CD14-positive monocyte (primary cell): ENCODE measurements around the gene ZSWIM5. TPM values are rescaled to one million over a fixed set of nuclear protein-coding genes. Genes with fewer than 3 reads are reported as not detected.

Experiments
- DNase-seq, 3 donors: peaks; one replicate each; pipeline ENCODE4 v3.0.0-alpha.2; 2011 to 2022
- H2AFZ ChIP-seq: 2 replicates; pipeline ENCODE4 v1.6.0; 2012; ENCODE audit warnings: mild to moderate bottlenecking, low read depth, low read length, inconsistent platforms; ENCODE audit not compliant: insufficient read depth, poor library complexity, severe bottlenecking
- H3K27ac ChIP-seq, 2 donors: 1 replicate in 1 of 2; 2 replicates in 1 of 2; pipeline ENCODE4 v1.5.1; 2012 to 2013; ENCODE audit warnings: low read length in 2 of 2, control low read depth in 1 of 2, inconsistent platforms in 1 of 2, low read depth in 1 of 2, mild to moderate bottlenecking in 1 of 2
- H3K27me3 ChIP-seq, 2 donors: one replicate each; pipeline versions ENCODE4 v1.6.0 to v1.6.1; 2011 to 2013; ENCODE audit warnings: low read length in 2 of 2; ENCODE audit not compliant: control insufficient read depth in 2 of 2, insufficient read depth in 2 of 2
- H3K36me3 ChIP-seq, 2 donors: replicated peaks in 1 of 2; 1 replicate in 1 of 2; 2 replicates in 1 of 2; pipeline versions ENCODE4 v1.5.1 to v1.6.1; 2012 to 2013; ENCODE audit warnings: low read length in 2 of 2, control low read depth in 1 of 2, inconsistent platforms in 1 of 2, mild to moderate bottlenecking in 1 of 2; ENCODE audit not compliant: insufficient read depth in 2 of 2, control insufficient read depth in 1 of 2
- H3K4me1 ChIP-seq, 2 donors: 1 replicate in 1 of 2; 2 replicates in 1 of 2; pipeline versions ENCODE4 v1.5.1 to v1.6.1; 2012 to 2013; ENCODE audit warnings: low read length in 2 of 2, control low read depth in 1 of 2, inconsistent platforms in 1 of 2, mild to moderate bottlenecking in 1 of 2, moderate library complexity in 1 of 2; ENCODE audit not compliant: insufficient read depth in 2 of 2, control insufficient read depth in 1 of 2
- H3K4me2 ChIP-seq: replicated peaks from 2 replicates; pipeline ENCODE3; 2012; ENCODE audit warnings: low read length, moderate library complexity, mild to moderate bottlenecking; ENCODE audit not compliant: poor library complexity, severe bottlenecking; ENCODE audit errors: extremely low read depth
- H3K4me3 ChIP-seq, 3 experiments: fragments of 200-600 bp in 1 of 3; sonication (generic) in 1 of 3; replicated peaks in 1 of 3; 1 replicate in 2 of 3; 2 replicates in 1 of 3; pipeline ENCODE4 v1.5.1; 2011 to 2013; ENCODE audit warnings: low read length in 3 of 3, mild to moderate bottlenecking in 3 of 3, control low read depth in 2 of 3, low read depth in 2 of 3, inconsistent platforms in 1 of 3, moderate library complexity in 1 of 3
- H3K79me2 ChIP-seq: 2 replicates; pipeline ENCODE4 v1.6.0; 2012; ENCODE audit warnings: mild to moderate bottlenecking, control low read depth, inconsistent platforms, low read length, moderate library complexity; ENCODE audit not compliant: insufficient read depth
- H3K9ac ChIP-seq: 2 replicates; pipeline ENCODE4 v1.6.0; 2017; ENCODE audit warnings: low read length, mild to moderate bottlenecking; ENCODE audit not compliant: insufficient read depth, poor library complexity, severe bottlenecking
- H3K9me3 ChIP-seq, 2 donors: replicated peaks in 1 of 2; 1 replicate in 1 of 2; 2 replicates in 1 of 2; pipeline versions ENCODE4 v1.5.1 to v1.6.1; 2012 to 2013; ENCODE audit warnings: low read length in 2 of 2, control low read depth in 1 of 2; ENCODE audit not compliant: control insufficient read depth in 1 of 2, insufficient read depth in 1 of 2
- H4K20me1 ChIP-seq: 2 replicates; pipeline ENCODE4 v1.6.0; 2012; ENCODE audit warnings: mild to moderate bottlenecking, low read length, control low read depth, moderate library complexity; ENCODE audit not compliant: insufficient read depth
- H3K27ac Mint-ChIP-seq, 7 donors: one replicate each; pipeline ENCODE4 v1.8.0; 2020; ENCODE audit warnings: mild to moderate bottlenecking in 7 of 7, mixed read lengths in 7 of 7, moderate library complexity in 6 of 7, inconsistent platforms in 2 of 7
- H3K27me3 Mint-ChIP-seq, 3 donors: one replicate each; pipeline ENCODE4 v1.8.0; 2021 to 2022; ENCODE audit warnings: low read depth in 3 of 3, mild to moderate bottlenecking in 3 of 3, mixed read lengths in 3 of 3, moderate library complexity in 3 of 3, inconsistent platforms in 1 of 3
- H3K36me3 Mint-ChIP-seq, 2 donors: one replicate each; pipeline ENCODE4 v1.8.0; 2020; ENCODE audit warnings: mixed read lengths in 2 of 2, inconsistent platforms in 1 of 2, mild to moderate bottlenecking in 1 of 2
- H3K4me1 Mint-ChIP-seq: one replicate; pipeline ENCODE4 v1.8.0; 2020; ENCODE audit warnings: mild to moderate bottlenecking, mixed read lengths
- H3K4me3 Mint-ChIP-seq, 2 donors: one replicate each; pipeline ENCODE4 v1.8.0; 2020; ENCODE audit warnings: mild to moderate bottlenecking in 2 of 2, mixed read lengths in 2 of 2, moderate library complexity in 1 of 2
- H3K9me3 Mint-ChIP-seq, 7 donors: one replicate each; pipeline ENCODE4 v1.8.0; 2020 to 2022; ENCODE audit warnings: mixed read lengths in 7 of 7, mild to moderate bottlenecking in 6 of 7, moderate library complexity in 6 of 7, inconsistent platforms in 2 of 7
- WGBS: methylation state at CpG from one replicate; pipeline ENCODE4 v1.1.5; 2013; ENCODE audit warnings: missing lambda C conversion rate; ENCODE audit not compliant: insufficient coverage; 5-methylcytosine and 5-hydroxymethylcytosine counted together
- intact Hi-C, 2 donors: fragments of 100-400 bp; cut with micrococcal nuclease; formaldehyde crosslinking; loops; one replicate each; pipeline versions ENCODE4 v1.15.0 to v1.15.1; 2023
- polyA plus RNA-seq, 3 donors: library from polyadenylated mRNA; depleted of rRNA in 1 of 3; unstranded in 2 of 3; stranded (reverse) in 1 of 3; fragments of 300-500 nt in 2 of 3; fragments of >200 nt in 1 of 3; fragmentation: Illumina TruSeq in 2 of 3; gene quantifications; 1 replicate in 2 of 3; 2 replicates in 1 of 3; pipeline ENCODE4 v1.2.3, GENCODE V29; 2012 to 2021
- TF ChIP-seq, protein P1 (sequence below): fragments of 200-600 bp; IDR thresholded peaks from one replicate; pipeline ENCODE4 v1.8.0; 2022; ENCODE audit warnings: antibody characterized with exemption, mild to moderate bottlenecking

ZSWIM5 gene
- polyA plus RNA-seq, 3 donors: not detected

DNA sequence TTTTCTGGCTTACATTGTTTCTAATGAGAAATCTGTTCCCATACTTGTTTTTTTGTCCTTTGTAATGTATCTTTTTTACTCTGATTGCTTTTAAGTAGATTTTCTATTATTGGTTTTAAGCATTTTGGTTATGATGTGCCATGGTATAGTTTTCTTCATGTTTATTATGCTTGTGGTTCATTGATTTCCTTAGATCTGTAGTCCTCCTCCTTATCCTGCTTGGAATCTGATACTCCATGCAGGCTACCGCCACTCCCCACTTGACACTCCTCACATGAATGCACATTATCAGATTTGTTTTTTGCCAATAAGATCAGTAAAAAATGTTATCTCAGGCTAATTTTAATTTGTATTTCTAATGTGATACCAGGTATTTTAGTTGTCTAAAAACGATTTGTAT is 173.6 kb downstream of the ZSWIM5 start:
- Histone ChIP-seq H3K9me3 (no peaks in the 10 kb centered on the region), H4K20me1 (no peaks in the 10 kb centered on the region), H3K36me3 (no peaks in the 10 kb centered on the region), H3K27ac (no peak overlapping the region), H3K4me2 (no peak overlapping the region), H3K4me3 (no peak overlapping the region), H3K27me3 (no peaks in the 10 kb centered on the region), H3K4me1 (no peaks in the 10 kb centered on the region), H2AFZ (no peak overlapping the region), H3K9ac (no peak overlapping the region), H3K79me2 (no peaks in the 10 kb centered on the region)
- Mint-ChIP-seq H3K36me3 (no peaks in the 10 kb centered on the region), H3K4me1 (no peaks in the 10 kb centered on the region), H3K9me3 (no peaks in the 10 kb centered on the region), H3K4me3 (no peak overlapping the region), H3K27ac (no peak overlapping the region), H3K27me3 (peaks cover 0 to 2% (median 0%) of the 10 kb centered on the region in 3 donors)
- no peak for DNase-seq
- intact Hi-C loops: no loop called here
- TF ChIP-seq, protein P1, sequence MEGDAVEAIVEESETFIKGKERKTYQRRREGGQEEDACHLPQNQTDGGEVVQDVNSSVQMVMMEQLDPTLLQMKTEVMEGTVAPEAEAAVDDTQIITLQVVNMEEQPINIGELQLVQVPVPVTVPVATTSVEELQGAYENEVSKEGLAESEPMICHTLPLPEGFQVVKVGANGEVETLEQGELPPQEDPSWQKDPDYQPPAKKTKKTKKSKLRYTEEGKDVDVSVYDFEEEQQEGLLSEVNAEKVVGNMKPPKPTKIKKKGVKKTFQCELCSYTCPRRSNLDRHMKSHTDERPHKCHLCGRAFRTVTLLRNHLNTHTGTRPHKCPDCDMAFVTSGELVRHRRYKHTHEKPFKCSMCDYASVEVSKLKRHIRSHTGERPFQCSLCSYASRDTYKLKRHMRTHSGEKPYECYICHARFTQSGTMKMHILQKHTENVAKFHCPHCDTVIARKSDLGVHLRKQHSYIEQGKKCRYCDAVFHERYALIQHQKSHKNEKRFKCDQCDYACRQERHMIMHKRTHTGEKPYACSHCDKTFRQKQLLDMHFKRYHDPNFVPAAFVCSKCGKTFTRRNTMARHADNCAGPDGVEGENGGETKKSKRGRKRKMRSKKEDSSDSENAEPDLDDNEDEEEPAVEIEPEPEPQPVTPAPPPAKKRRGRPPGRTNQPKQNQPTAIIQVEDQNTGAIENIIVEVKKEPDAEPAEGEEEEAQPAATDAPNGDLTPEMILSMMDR: no peak
- no CpG with 5 or more reads among the region's 2 CpGs for WGBS

DNA sequence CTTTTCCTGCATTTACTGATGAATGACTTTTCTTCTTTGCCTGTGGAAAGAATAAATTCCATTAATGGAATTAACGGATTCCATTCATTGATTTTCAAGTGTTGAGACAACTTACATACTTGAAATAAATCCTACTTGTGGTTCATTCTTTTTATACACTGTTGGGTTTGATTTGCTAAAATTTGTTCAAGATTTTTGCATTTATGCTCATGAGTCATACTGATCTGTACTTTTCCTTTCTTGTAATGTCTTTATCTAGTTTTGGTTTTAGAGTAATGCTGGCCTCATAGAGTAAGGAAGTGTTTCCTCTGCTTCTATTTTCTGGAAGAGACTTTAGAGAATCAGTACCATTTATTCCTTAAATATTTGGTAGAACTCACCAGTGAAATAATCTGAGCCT is 180.0 kb downstream of the ZSWIM5 start:
- no peak for DNase-seq
- no peak overlapping the region for H2AFZ ChIP-seq
- H3K27ac ChIP-seq: no peak overlapping the region
- H3K4me2 ChIP-seq: no peak overlapping the region
- Mint-ChIP-seq H3K27ac (no peak overlapping the region), H3K36me3 (no peaks in the 10 kb centered on the region), H3K4me3 (no peak overlapping the region), H3K27me3 (peaks cover 3 to 5% (median 4%) of the 10 kb centered on the region in 3 donors), H3K4me1 (no peaks in the 10 kb centered on the region), H3K9me3 (peaks cover 0 to 2% (median 0%) of the 10 kb centered on the region in 7 donors)
- H3K27me3 ChIP-seq: no peaks in the 10 kb centered on the region
- H3K9ac ChIP-seq: no peak overlapping the region
- no peaks in the 10 kb centered on the region for H3K36me3 ChIP-seq
- H3K4me3 ChIP-seq: no peak overlapping the region
- H4K20me1 ChIP-seq: no peaks in the 10 kb centered on the region
- TF ChIP-seq, protein P1: no peak
- no CpG with 5 or more reads among the region's 1 CpG for WGBS
- no peaks in the 10 kb centered on the region for H3K4me1 ChIP-seq
- intact Hi-C loops: no loop called here
- H3K79me2 ChIP-seq: no peaks in the 10 kb centered on the region
- no peaks in the 10 kb centered on the region for H3K9me3 ChIP-seq
